Transverse colon (tissue), 4 donors: ENCODE measurements around the gene AEN. TPM values are rescaled to one million over a fixed set of nuclear protein-coding genes. Genes with fewer than 3 reads are reported as not detected.

Source experiments
- DNase-seq: peaks from one replicate; pipeline ENCODE4 v3.0.0-alpha.2; 2019
- H3K27ac ChIP-seq, 4 donors: fragments of 200-600 bp; sonication (generic); 2 replicates each; pipeline ENCODE4 v1.5.1; 2016 to 2018; ENCODE audit warnings: inconsistent platforms in 4 of 4
- H3K27me3 ChIP-seq: fragments of 200-600 bp; sonication (generic); 2 replicates; pipeline ENCODE4 v1.5.1; 2017; ENCODE audit warnings: inconsistent platforms
- H3K36me3 ChIP-seq, 4 donors: fragments of 200-600 bp; sonication (generic); 2 replicates each; pipeline ENCODE4 v1.5.1; 2017 to 2019; ENCODE audit warnings: inconsistent platforms in 4 of 4
- H3K4me1 ChIP-seq, 4 donors: fragments of 200-600 bp; sonication (generic); 2 replicates each; pipeline ENCODE4 v1.5.1; 2017 to 2020; ENCODE audit warnings: inconsistent platforms in 4 of 4
- H3K4me3 ChIP-seq, 4 donors: fragments of 200-600 bp; sonication (generic); 1 replicate in 1 of 4; 2 replicates in 3 of 4; pipeline versions ENCODE4 v1.5.1 to v1.6.1; 2017 to 2019; ENCODE audit warnings: inconsistent platforms in 4 of 4
- H3K9me3 ChIP-seq, 2 donors: fragments of 200-600 bp; sonication (generic); 2 replicates each; pipeline ENCODE4 v1.5.1; 2017 to 2019; ENCODE audit warnings: inconsistent platforms in 2 of 2
- EP300 ChIP-seq: sonication (generic); formaldehyde crosslinking; IDR thresholded peaks from one replicate; pipeline ENCODE4 v1.6.1; 2017; ENCODE audit warnings: antibody characterized with exemption, low read depth
- POLR2A ChIP-seq: fragments of 450-650 bp; IDR thresholded peaks from one replicate; pipeline ENCODE4 v1.6.1; 2016; ENCODE audit warnings: antibody characterized with exemption, mild to moderate bottlenecking, moderate library complexity
- POLR2AphosphoS5 ChIP-seq, 3 donors: sonication (generic); formaldehyde crosslinking; IDR thresholded peaks; one replicate each; pipeline ENCODE4 v1.6.1; 2016; ENCODE audit warnings: antibody characterized with exemption in 3 of 3
- WGBS, 2 donors: methylation state at CpG; one replicate each; pipeline ENCODE4 v1.1.5; 2018; ENCODE audit warnings: low coverage in 1 of 2; 5-methylcytosine and 5-hydroxymethylcytosine counted together
- in situ Hi-C, 4 donors: fragments of 200-750 bp; cut with MboI; loops; one replicate each; pipeline versions ENCODE4 v1.15.0 to v1.15.1; 2017; ENCODE audit warnings: low sequenced_read_pairs in 3 of 4, low pct_ligation_motif_present in 1 of 4, low pct_unique_long_range_greater_than_20kb in 1 of 4
- intact Hi-C: fragments of 100-400 bp; cut with DNase I; formaldehyde crosslinking; loops from one replicate; pipeline ENCODE4 v1.15.1; 2023; ENCODE audit warnings: low total_unique reads
- total RNA-seq, 4 donors: library from RNA; depleted of rRNA; stranded (reverse); fragments of >200 nt; gene quantifications; one replicate each; pipeline ENCODE4 v1.1.0, GENCODE V29; 2016
- TF ChIP-seq, protein P1 (sequence below), 5 experiments: fragments of 200-600 bp in 3 of 5; fragments of 450-650 bp in 2 of 5; sonication (generic) in 3 of 5; IDR thresholded peaks; 1 replicate in 2 of 5; 2 replicates in 3 of 5; pipeline ENCODE4 v1.5.1; 2016 to 2017; ENCODE audit warnings: antibody characterized with exemption in 5 of 5, inconsistent platforms in 3 of 5, mild to moderate bottlenecking in 2 of 5, moderate library complexity in 1 of 5

The AEN gene
- total RNA-seq, 4 donors from 2014 or later: 1.5 to 22.7 (median 8.7) TPM

DNA sequence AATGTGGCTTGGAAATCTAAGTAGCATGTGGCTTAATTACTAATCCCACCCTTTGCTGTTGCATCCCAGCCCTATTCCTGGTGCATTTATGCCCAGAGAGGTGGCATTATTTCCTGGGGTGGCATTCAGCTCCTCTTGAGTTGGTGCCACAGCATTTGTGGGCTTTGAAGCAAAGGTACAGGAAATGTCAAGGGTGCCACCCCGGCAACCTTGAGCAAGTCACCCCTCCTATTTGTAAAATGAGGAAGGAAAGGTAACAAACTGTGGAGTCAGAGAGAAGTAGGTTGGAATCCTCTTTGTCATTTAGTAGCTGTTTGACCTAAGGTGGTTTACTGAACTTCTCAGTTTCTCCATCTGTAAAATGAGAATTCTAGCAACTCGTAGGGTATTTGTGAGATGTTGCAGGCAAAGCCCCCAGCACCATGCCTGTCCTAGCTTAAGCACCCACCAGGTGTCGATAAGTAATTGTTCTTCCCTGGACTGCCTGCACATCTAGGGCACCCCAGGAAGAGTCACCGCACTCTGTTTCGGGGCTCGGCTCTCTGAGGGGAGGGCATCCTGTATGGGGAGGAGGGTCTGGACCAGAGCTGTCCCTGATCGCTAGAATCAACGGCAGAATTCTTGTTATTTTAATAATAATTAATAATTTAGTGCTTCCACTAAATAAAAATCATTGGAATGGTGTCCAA, 34.8 kb downstream of the AEN start:
- Histone ChIP-seq H3K4me3 (no peak overlapping the region), H3K27me3 (no peaks in the 10 kb centered on the region), H3K27ac (no peak overlapping the region), H3K4me1 (no peaks in the 10 kb centered on the region), H3K36me3 (no peaks in the 10 kb centered on the region), H3K9me3 (no peaks in the 10 kb centered on the region)
- in situ Hi-C loops: loop anchor here in 1 of 4 donors (25.0 kb wide), 1 partner anchor 181 kb away; no protein-coding TSS in a partner anchor
- DNase-seq: no peak
- WGBS, 2 donors: 84% methylated on average over 8 of the region's 8 CpGs; no CpG with 5 or more reads in 1 of the 2 donors
- TF ChIP-seq POLR2A (no peak), EP300 (no peak), POLR2AphosphoS5 (IDR thresholded peaks at IDR 0.05) (no peak)
- TF ChIP-seq, protein P1, sequence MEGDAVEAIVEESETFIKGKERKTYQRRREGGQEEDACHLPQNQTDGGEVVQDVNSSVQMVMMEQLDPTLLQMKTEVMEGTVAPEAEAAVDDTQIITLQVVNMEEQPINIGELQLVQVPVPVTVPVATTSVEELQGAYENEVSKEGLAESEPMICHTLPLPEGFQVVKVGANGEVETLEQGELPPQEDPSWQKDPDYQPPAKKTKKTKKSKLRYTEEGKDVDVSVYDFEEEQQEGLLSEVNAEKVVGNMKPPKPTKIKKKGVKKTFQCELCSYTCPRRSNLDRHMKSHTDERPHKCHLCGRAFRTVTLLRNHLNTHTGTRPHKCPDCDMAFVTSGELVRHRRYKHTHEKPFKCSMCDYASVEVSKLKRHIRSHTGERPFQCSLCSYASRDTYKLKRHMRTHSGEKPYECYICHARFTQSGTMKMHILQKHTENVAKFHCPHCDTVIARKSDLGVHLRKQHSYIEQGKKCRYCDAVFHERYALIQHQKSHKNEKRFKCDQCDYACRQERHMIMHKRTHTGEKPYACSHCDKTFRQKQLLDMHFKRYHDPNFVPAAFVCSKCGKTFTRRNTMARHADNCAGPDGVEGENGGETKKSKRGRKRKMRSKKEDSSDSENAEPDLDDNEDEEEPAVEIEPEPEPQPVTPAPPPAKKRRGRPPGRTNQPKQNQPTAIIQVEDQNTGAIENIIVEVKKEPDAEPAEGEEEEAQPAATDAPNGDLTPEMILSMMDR (IDR thresholded peaks at IDR 0.05): no peak
- intact Hi-C loops: loop anchor here (5.0 kb wide), 1 partner anchor 176 kb away; no protein-coding TSS in a partner anchor

- Histone ChIP-seq H3K36me3 (no peaks in the 10 kb centered on the region), H3K27me3 (no peaks in the 10 kb centered on the region), H3K27ac (peak overlapping the region in 2 of 4 donors; percentile 5 to 18), H3K4me3 (no peak overlapping the region), H3K9me3 (no peaks in the 10 kb centered on the region), H3K4me1 (no peaks in the 10 kb centered on the region)
- intact Hi-C loops (loop anchor here (5.0 kb wide), 1 partner anchor 176 kb away; no protein-coding TSS in a partner anchor), in situ Hi-C loops (loop anchor here in 1 of 4 donors (25.0 kb wide), 1 partner anchor 181 kb away; no protein-coding TSS in a partner anchor)
- 68 to 93% methylated on average over 3 to 8 of the region's 10 CpGs for WGBS, 2 donors
- TF ChIP-seq, protein P1 (IDR thresholded peaks at IDR 0.05): no peak
- TF ChIP-seq POLR2AphosphoS5 (IDR thresholded peaks at IDR 0.05) (peak in 1 of 3 donors; percentile 26), EP300 (no peak), POLR2A (no peak)
- peak; percentile 74 for DNase-seq
Observed at GRCh38 chr15:88656760-88657221, 35.7 kb downstream of the AEN start.

- H3K4me1 ChIP-seq: no peaks in the 10 kb centered on the region
- DNase-seq: no peak
- in situ Hi-C loops (loop anchor here in 1 of 4 donors (25.0 kb wide), 1 partner anchor 180 kb away; no protein-coding TSS in a partner anchor), intact Hi-C loops (loop anchor here (5.0 kb wide), 1 partner anchor 175 kb away; no protein-coding TSS in a partner anchor)
- no peak overlapping the region for H3K4me3 ChIP-seq
- TF ChIP-seq POLR2AphosphoS5 (IDR thresholded peaks at IDR 0.05) (no peak), POLR2A (no peak), EP300 (no peak)
- TF ChIP-seq, protein P1 (IDR thresholded peaks at IDR 0.05): peak; percentile 56 to 67 (median 66)
- H3K9me3 ChIP-seq: no peaks in the 10 kb centered on the region
- no peaks in the 10 kb centered on the region for H3K27me3 ChIP-seq
- peak overlapping the region in 2 of 4 donors; percentile 5 to 18 for H3K27ac ChIP-seq
- no peaks in the 10 kb centered on the region for H3K36me3 ChIP-seq
- WGBS, 2 donors: 38% methylated on average over 13 of the region's 13 CpGs; no CpG with 5 or more reads in 1 of the 2 donors
Observed at GRCh38 chr15:88657326-88658069, 36.4 kb downstream of the AEN start.
